ENCODE results near the gene DAGLA. TPM values are rescaled to one million over a fixed set of nuclear protein-coding genes. Genes with fewer than 3 reads are reported as not detected.
A peak's percentile ranks its signal among the peaks of the same experiment; 100 is the strongest.

The DAGLA gene
- total and polyA plus RNA-seq, 2 of the 13 experiments (the other 11 are each of a cell fraction or from before 2014, with no cell fraction given): 2.6 to 3.9 TPM

- peak; percentile 69 for TF ChIP-seq ZNF687 (CRISPR knock-in tag; IDR thresholded peaks at IDR 0.05)
- no peak for TF ChIP-seq MIXL1 (CRISPR knock-in tag; IDR thresholded peaks at IDR 0.05)
- TF ChIP-seq FOXK1 (CRISPR knock-in tag; IDR thresholded peaks at IDR 0.05; ENCODE audit: borderline replicate concordance, low read depth): no peak
- no peak for TF ChIP-seq PBX2 (CRISPR knock-in tag; IDR thresholded peaks at IDR 0.05)
- no peak for TF ChIP-seq HOMEZ (CRISPR knock-in tag; IDR thresholded peaks at IDR 0.05; ENCODE audit: low read depth)
- no peak for TF ChIP-seq HBP1 (CRISPR knock-in tag; IDR thresholded peaks at IDR 0.05; ENCODE audit: low read depth)
- no peak for TF ChIP-seq BORCS8-MEF2B (CRISPR knock-in tag; IDR thresholded peaks at IDR 0.05)
- TF ChIP-seq HNRNPUL1 (IDR thresholded peaks at IDR 0.05; ENCODE audit: low read depth, low read length): no peak
- TF ChIP-seq ZNF562 (CRISPR knock-in tag; IDR thresholded peaks at IDR 0.05; ENCODE audit: borderline replicate concordance): no peak
- no peak for TF ChIP-seq ZKSCAN5 (CRISPR knock-in tag; IDR thresholded peaks at IDR 0.05)
- TF ChIP-seq KDM6A (CRISPR knock-in tag; IDR thresholded peaks at IDR 0.05; ENCODE audit: low read depth): no peak
- TF ChIP-seq SIX4 (CRISPR knock-in tag; IDR thresholded peaks at IDR 0.05): no peak
- peak; percentile 13; the same call in 1 of the 2 replicates for TF ChIP-seq ZNF580 (CRISPR knock-in tag; IDR thresholded peaks at IDR 0.05; ENCODE audit: borderline replicate concordance, low read depth)
- TF ChIP-seq ZSCAN25 (CRISPR knock-in tag; IDR thresholded peaks at IDR 0.05): no peak
- no peak for TF ChIP-seq GTF3A (CRISPR knock-in tag; conservative IDR thresholded peaks at IDR 0.05)
- TF ChIP-seq SNAPC2 (CRISPR knock-in tag; IDR thresholded peaks at IDR 0.05): no peak
- 0 out of 2 replicates have a peak, but pooled peaks have one; percentile 19 for TF ChIP-seq THAP9 (CRISPR knock-in tag; IDR thresholded peaks at IDR 0.05; ENCODE audit: borderline replicate concordance)
- no peak for TF ChIP-seq FOXA1 (IDR thresholded peaks at IDR 0.05)
- TF ChIP-seq FOXA1 (CRISPR knock-in tag; IDR thresholded peaks at IDR 0.05): no peak
- TF ChIP-seq GABPB1 (CRISPR knock-in tag; IDR thresholded peaks at IDR 0.05): no peak; the same call in 1 of the 2 replicates
Measured at GRCh38 chr11:61747967-61748285, 67.7 kb downstream of the DAGLA start (continued).
